Heart left ventricle (tissue), 13 donors: ENCODE data around the gene SLC27A2.

Experiments
- CTCF ChIP-seq, 12 donors: fragments of 200-600 bp; sonication (generic) in 4 of 12; IDR thresholded peaks; one replicate each; pipeline versions ENCODE4 v1.5.0 to v1.8.0; 2018 to 2022; ENCODE audit warnings: antibody characterized with exemption in 12 of 12, mild to moderate bottlenecking in 5 of 12
- POLR2A ChIP-seq, 2 donors: fragments of 450-650 bp; IDR thresholded peaks; one replicate each; pipeline ENCODE4 v1.6.1; 2017; ENCODE audit warnings: antibody characterized with exemption in 2 of 2, mild to moderate bottlenecking in 2 of 2, moderate library complexity in 2 of 2
- donor health status: ischemic (EF 13 %, LVEDD 7.1; RV severe dilation, severe dysfunction).
- donor health status: DM: no; HTN: yes; CAD: no.
- donor health status: DM: no; HTN: no; CAD: no.
- donor health status: ischemic (EF 25% LVEDD 6.9; RV normal size, moderate dysfunction).
- donor health status: ischemic (EF 25% LVEDD 5.7; RV mildly dilated, moderate dysfunction).
- donor health status: ischemic (EF 35%, LVEDD 5.7; RV mildly dilated, moderate dysfunction).
- donor health status: nonischemic (EF 11% LVEDD 7.7; RV severe dilation, severe dysfunction).
- donor health status: DM: yes; HTN: yes; CAD: no.
- donor health status: PGD.
- donor health status: ischemic (EF 29% LVEDD 5.4; RV normal size, mild dysfunction).
- donor health status: nonischemic (EF 23%, LVEDD 6.1; RV moderate dilation, normal function).

- TF ChIP-seq CTCF (IDR thresholded peaks at IDR 0.05) (no peak), POLR2A (IDR thresholded peaks at IDR 0.05) (no peak)
These were observed 63.1 kb downstream of the SLC27A2 start for GRCh38 chr15:50244959-50245624.
